Activated naive CD8-positive, alpha-beta T cell treated with anti-CD3 and anti-CD28 coated beads, Interleukin-2, amount 50 U/mL, for 24 hours (primary cell): Measurements from ENCODE around the gene ST6GALNAC2.
"Not testable (repeated sequence)": the region's sequence is repeated elsewhere in the genome, so short reads cannot be mapped to it uniquely, and the experiment has no call there.

Source experiments
- ATAC-seq: fragments of 150-1000 bp; cut with Tn5 transposase; one replicate; pipeline ENCODE4 v1.10.0; 2021
- DNase-seq: peaks from one replicate; pipeline ENCODE4 v3.0.0; 2021
- H3K27ac Mint-ChIP-seq: one replicate; pipeline ENCODE4 v1.8.0; 2021; ENCODE audit warnings: mild to moderate bottlenecking, mixed read lengths
- H3K27me3 Mint-ChIP-seq: one replicate; pipeline ENCODE4 v1.8.0; 2021; ENCODE audit warnings: mixed read lengths
- H3K36me3 Mint-ChIP-seq: one replicate; pipeline ENCODE4 v1.8.0; 2021; ENCODE audit warnings: low read depth, mixed read lengths
- H3K4me1 Mint-ChIP-seq: one replicate; pipeline ENCODE4 v1.8.0; 2021; ENCODE audit warnings: mixed read lengths
- H3K4me3 Mint-ChIP-seq: one replicate; pipeline ENCODE4 v1.8.0; 2021; ENCODE audit warnings: mild to moderate bottlenecking, moderate library complexity, mixed read lengths
- H3K9me3 Mint-ChIP-seq: one replicate; pipeline ENCODE4 v1.8.0; 2021; ENCODE audit warnings: mixed read lengths

The ST6GALNAC2 gene

GRCh38 chr17:76570457-76570856, 15.2 kb downstream of the ST6GALNAC2 start:
- ATAC-seq, result no peak
- Mint-ChIP-seq H3K4me3 (no peak overlapping the region), H3K27ac (no peak overlapping the region), H3K4me1 (peaks cover 25% of the 10 kb centered on the region), H3K36me3 (peaks cover 14% of the 10 kb centered on the region), H3K9me3 (no peaks in the 10 kb centered on the region), H3K27me3 (no peaks in the 10 kb centered on the region)
- DNase-seq, result no peak

DNA sequence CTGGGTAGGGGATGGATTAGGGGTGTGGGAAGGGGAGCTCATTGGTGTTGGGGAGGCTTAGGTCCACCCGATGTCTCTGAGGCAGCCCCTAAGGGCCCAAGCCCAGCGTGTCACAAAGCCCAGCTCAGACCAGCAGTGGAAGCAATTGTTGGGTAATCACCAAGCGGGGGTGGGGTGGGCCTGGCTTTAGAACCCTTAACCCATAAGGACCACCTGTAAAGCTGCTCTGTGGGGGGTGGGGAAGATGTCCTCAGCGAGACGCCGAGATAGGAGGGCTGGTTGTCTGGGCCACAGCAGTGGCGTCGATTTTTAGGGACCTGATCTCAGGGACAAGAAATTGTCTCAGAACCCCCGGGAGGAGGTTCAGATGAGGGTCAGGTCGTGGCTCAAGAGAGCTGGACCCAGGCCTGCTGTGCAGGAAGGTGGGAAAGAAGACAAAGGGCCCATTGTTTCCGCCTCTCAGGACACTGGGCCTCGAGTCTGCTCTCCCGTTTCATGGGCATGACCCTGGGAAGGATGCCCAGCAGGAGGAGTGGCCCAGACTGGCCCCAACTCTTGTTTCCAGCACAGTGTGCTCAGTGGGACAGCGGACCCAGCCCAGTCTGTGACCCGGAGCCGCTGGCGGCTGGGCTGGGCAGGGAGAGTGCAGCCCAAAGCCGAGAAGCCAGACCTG, 15.9 kb downstream of the ST6GALNAC2 start:
- ATAC-seq (no peak), DNase-seq (no peak)
- H3K4me1 Mint-ChIP-seq, result peaks cover 32% of the 10 kb centered on the region
- no peak overlapping the region for H3K27ac Mint-ChIP-seq
- no peak overlapping the region for H3K4me3 Mint-ChIP-seq
- no peaks in the 10 kb centered on the region for H3K9me3 Mint-ChIP-seq
- no peaks in the 10 kb centered on the region for H3K27me3 Mint-ChIP-seq
- H3K36me3 Mint-ChIP-seq, result peaks cover 21% of the 10 kb centered on the region

- ATAC-seq (no peak), DNase-seq (no peak)
- Mint-ChIP-seq H3K27ac (no peak overlapping the region), H3K4me3 (no peak overlapping the region), H3K4me1 (peaks cover 36% of the 10 kb centered on the region), H3K27me3 (no peaks in the 10 kb centered on the region), H3K9me3 (no peaks in the 10 kb centered on the region), H3K36me3 (peaks cover 26% of the 10 kb centered on the region)
Measured at GRCh38 chr17:76568811-76569221, 16.8 kb downstream of the ST6GALNAC2 start.

DNA sequence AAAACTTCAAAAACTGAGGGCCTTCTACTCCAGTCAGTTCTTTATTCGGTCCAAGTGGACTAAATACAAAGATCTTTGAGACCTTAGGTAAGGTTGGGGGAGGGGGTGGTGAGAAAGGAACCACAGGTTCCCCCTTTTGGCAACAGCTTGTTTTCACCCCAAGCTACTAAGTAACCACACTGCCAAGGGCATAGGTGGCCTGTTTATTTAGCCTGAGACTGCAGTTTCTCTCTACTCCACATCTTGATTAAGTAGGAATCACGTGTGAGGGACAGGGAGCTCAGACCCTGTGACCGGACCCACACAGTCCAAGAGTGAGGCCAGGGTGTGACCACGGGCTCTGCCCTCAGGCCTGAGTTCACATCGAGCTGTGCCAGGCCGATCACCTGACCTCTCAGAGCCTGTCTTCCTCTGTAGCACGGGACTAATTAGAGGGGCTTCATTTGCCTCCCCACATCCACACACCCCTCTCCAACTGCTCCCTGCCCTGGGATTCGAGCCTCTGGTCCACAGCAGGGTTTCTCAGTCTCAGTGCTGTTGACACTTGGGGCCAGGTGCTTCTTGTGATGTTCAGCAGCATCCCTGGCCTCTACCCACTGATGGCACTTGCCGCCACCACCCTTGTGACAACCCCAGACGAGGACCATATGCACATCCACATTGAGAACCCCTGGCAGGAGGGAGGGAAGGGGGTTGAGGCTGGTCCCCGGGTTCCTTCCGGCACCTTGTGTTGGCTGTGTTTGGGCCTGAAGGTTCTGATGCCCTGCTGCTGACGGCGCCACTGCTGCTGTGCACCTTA, 17.8 kb downstream of the ST6GALNAC2 start:
- no peak overlapping the region for H3K4me3 Mint-ChIP-seq
- no peaks in the 10 kb centered on the region for H3K27me3 Mint-ChIP-seq
- H3K27ac Mint-ChIP-seq, result peak overlapping the region; percentile 45

GRCh38 chr17:76566988-76567431, 18.6 kb downstream of the ST6GALNAC2 start:
- no peak for DNase-seq
- H3K4me3 Mint-ChIP-seq, result no peak overlapping the region
- H3K27ac Mint-ChIP-seq, result no peak overlapping the region
- H3K36me3 Mint-ChIP-seq, result peaks cover 38% of the 10 kb centered on the region
- H3K27me3 Mint-ChIP-seq, result no peaks in the 10 kb centered on the region
- no peak for ATAC-seq
- H3K4me1 Mint-ChIP-seq, result peaks cover 50% of the 10 kb centered on the region
- H3K9me3 Mint-ChIP-seq, result no peaks in the 10 kb centered on the region

More for the DNA sequence above, 17.8 kb downstream of the ST6GALNAC2 start:
- Mint-ChIP-seq H3K4me1 (peaks cover 43% of the 10 kb centered on the region), H3K9me3 (no peaks in the 10 kb centered on the region), H3K36me3 (peaks cover 32% of the 10 kb centered on the region)
- peak; percentile 6 for ATAC-seq
- no peak for DNase-seq

- no peak overlapping the region for H3K4me3 Mint-ChIP-seq
- ATAC-seq (no peak), DNase-seq (no peak)
- H3K27me3 Mint-ChIP-seq, result no peaks in the 10 kb centered on the region
- no peak overlapping the region for H3K27ac Mint-ChIP-seq
- H3K36me3 Mint-ChIP-seq, result peaks cover 42% of the 10 kb centered on the region
- H3K9me3 Mint-ChIP-seq, result no peaks in the 10 kb centered on the region
- H3K4me1 Mint-ChIP-seq, result peaks cover 54% of the 10 kb centered on the region
Measured at GRCh38 chr17:76566613-76566943, 19.1 kb downstream of the ST6GALNAC2 start.

- Mint-ChIP-seq H3K27me3 (no peaks in the 10 kb centered on the region), H3K36me3 (peaks cover 48% of the 10 kb centered on the region), H3K9me3 (no peaks in the 10 kb centered on the region), H3K27ac (peak overlapping the region; percentile 75), H3K4me1 (peaks cover 60% of the 10 kb centered on the region), H3K4me3 (no peak overlapping the region)
- DNase-seq, result no peak
- no peak for ATAC-seq
Measured at GRCh38 chr17:76565728-76566612, 19.7 kb downstream of the ST6GALNAC2 start.

GRCh38 chr17:76564991-76565727, 20.5 kb downstream of the ST6GALNAC2 start:
- Mint-ChIP-seq H3K36me3 (peaks cover 56% of the 10 kb centered on the region), H3K4me3 (peak overlapping the region; percentile 21), H3K27ac (peak overlapping the region; percentile 75), H3K4me1 (peaks cover 68% of the 10 kb centered on the region)
- not testable (repeated sequence) for DNase-seq, H3K27me3 Mint-ChIP-seq, H3K9me3 Mint-ChIP-seq
- peak; percentile 56 for ATAC-seq

GRCh38 chr17:76563359-76563758, 22.3 kb downstream of the ST6GALNAC2 start:
- not testable (repeated sequence) for ATAC-seq, H3K9me3 Mint-ChIP-seq, DNase-seq, H3K27me3 Mint-ChIP-seq
- Mint-ChIP-seq H3K27ac (peak overlapping the region; percentile 19), H3K4me1 (peaks cover 79% of the 10 kb centered on the region), H3K4me3 (peak overlapping the region; percentile 39), H3K36me3 (peaks cover 73% of the 10 kb centered on the region)

- peaks cover 75% of the 10 kb centered on the region for H3K4me1 Mint-ChIP-seq
- no peaks in the 10 kb centered on the region for H3K27me3 Mint-ChIP-seq
- H3K4me3 Mint-ChIP-seq, result peak overlapping the region; percentile 39
- DNase-seq, result no peak
- peak overlapping the region; percentile 68 for H3K27ac Mint-ChIP-seq
- no peaks in the 10 kb centered on the region for H3K9me3 Mint-ChIP-seq
- peaks cover 80% of the 10 kb centered on the region for H3K36me3 Mint-ChIP-seq
- ATAC-seq, result peak; percentile 11
Measured at GRCh38 chr17:76562734-76563148, 22.9 kb downstream of the ST6GALNAC2 start.

- H3K27me3 Mint-ChIP-seq, result no peaks in the 10 kb centered on the region
- peaks cover 76% of the 10 kb centered on the region for H3K4me1 Mint-ChIP-seq
- peaks cover 79% of the 10 kb centered on the region for H3K36me3 Mint-ChIP-seq
- no peak for ATAC-seq
- DNase-seq, result no peak
- peak overlapping the region; percentile 99 for H3K27ac Mint-ChIP-seq
- H3K4me3 Mint-ChIP-seq, result peak overlapping the region; percentile 99
- H3K9me3 Mint-ChIP-seq, result no peaks in the 10 kb centered on the region
Measured at GRCh38 chr17:76561799-76562268, 23.8 kb downstream of the ST6GALNAC2 start.

DNA sequence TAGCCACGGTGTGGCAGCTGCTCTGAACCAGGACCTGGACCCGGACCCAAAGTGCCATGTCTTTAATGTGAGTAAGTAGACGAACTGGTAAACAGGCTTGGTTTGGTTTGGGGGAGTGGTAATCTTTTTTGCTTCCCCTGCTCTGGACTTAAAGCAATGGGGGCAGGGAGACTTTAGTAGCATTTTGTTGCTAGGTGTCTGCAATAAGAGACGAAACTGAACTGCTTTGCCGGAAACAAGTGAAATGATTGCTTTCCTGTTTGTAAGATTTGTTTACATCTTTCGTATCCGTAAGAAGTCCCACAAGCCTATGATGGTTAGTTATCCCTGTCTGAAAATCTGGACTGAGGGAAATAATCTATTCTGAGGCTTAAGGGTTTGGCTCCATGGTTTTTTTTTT, 24.3 kb downstream of the ST6GALNAC2 start:
- peak overlapping the region; percentile 99 for H3K27ac Mint-ChIP-seq
- ATAC-seq, result no peak
- peaks cover 77% of the 10 kb centered on the region for H3K36me3 Mint-ChIP-seq
- H3K27me3 Mint-ChIP-seq, result no peaks in the 10 kb centered on the region
- DNase-seq, result no peak
- H3K9me3 Mint-ChIP-seq, result no peaks in the 10 kb centered on the region
- H3K4me1 Mint-ChIP-seq, result peaks cover 77% of the 10 kb centered on the region
- H3K4me3 Mint-ChIP-seq, result peak overlapping the region; percentile 99

DNA sequence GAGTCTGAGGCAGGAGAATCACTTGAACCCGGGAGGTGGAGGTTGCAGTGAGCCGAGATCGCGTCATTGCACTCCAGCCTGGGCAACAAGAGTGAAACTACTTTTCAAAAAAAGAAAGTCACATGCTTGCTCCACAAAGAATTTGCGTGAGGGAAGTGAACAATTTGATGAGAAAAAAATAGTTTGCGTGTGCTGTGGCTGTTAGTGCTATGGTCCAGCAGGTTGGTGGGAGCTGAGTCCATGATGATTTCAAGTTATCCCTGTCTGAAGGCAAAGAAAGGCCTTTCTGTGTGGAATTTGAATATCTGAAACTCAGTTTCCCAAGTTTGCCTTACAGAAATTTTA, 24.8 kb downstream of the ST6GALNAC2 start:
- H3K4me3 Mint-ChIP-seq, result peak overlapping the region; percentile 99

More for the DNA sequence above, 24.8 kb downstream of the ST6GALNAC2 start:
- ATAC-seq (no peak), DNase-seq (no peak)
- Mint-ChIP-seq H3K27me3 (no peaks in the 10 kb centered on the region), H3K4me1 (peaks cover 74% of the 10 kb centered on the region), H3K36me3 (peaks cover 72% of the 10 kb centered on the region), H3K9me3 (no peaks in the 10 kb centered on the region), H3K27ac (peak overlapping the region; percentile 99)
